ENCODE data around the gene NAPEPLD.

DNA sequence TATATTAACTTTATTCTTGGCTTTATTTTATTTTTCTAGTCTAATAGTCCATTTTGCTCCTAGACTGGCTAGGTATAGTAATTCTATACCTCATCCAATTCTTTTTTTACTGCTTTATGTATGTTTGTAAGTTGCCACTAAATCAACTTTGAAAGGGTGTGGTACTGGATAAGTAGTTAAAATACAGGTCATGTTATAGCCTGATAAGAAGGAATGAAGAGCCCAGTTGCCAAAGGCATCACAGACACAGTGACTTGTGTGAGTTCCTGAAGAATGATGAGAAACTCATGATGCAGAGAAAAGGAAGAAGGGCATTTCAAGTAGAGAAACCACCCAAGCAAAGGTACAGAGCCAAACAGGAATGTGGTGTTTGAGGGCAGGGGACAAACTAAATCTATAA is 27.3 kb downstream of the NAPEPLD start:
- TF ChIP-seq ZNF274 (IDR thresholded peaks at IDR 0.05; ENCODE audit: low read depth, low read length) (no peak), YY1 (IDR thresholded peaks at IDR 0.05; ENCODE audit: insufficient read depth, insufficient read length) (no peak), SUZ12 (IDR thresholded peaks at IDR 0.05; ENCODE audit: extremely low read depth, insufficient read depth, insufficient read length) (no peak)
